GM19099 (cell line): ENCODE data around the gene GHRH.

Experiments
- POLR2A ChIP-seq: IDR thresholded peaks from 3 replicates; pipeline ENCODE4 v1.6.1; 2011; ENCODE audit warnings: low read depth; ENCODE audit not compliant: insufficient read length; ENCODE audit errors: extremely low read depth

GHRH gene

DNA sequence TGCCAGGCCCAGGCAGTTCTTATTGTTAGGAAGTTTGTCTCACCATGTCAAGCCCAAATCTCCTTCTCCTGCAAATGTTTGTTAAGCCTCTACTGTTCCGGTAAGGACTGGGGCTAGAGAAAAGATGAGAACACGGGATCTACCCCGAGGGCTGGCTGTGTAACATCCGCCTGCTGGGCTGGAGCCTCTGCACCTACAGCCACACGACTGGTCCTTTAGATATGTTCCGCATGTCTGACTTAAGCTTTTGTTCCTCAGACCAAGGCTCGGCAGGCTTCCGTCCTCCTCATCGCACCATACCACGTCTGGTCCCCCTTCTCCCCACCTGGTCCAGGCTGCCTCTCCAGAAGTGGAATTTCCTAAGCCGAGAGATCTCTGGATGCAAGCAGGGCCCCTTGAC lies 2.6 kb downstream of the GHRH start:
- no peak for TF ChIP-seq POLR2A

DNA sequence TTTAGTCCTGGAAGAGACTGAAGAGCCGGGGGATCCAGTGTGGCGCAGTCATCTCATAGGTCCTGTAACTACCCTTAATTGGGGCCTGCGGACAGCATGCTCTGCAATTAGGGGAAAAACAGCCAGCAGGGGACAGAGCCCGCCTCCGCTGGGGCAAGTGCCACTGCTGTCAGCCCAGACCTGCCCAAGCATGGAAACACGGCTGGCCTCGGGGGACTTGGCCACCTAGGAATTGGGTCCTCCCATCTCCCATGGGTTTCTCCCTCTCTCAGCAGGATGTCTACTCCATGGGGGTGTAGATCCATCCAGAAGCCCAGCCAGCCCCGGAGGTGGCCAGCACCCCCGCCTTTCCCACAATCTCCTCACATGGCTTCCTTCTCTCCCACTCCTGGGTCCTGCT lies 3.6 kb downstream of the GHRH start:
- no peak for TF ChIP-seq POLR2A

DNA sequence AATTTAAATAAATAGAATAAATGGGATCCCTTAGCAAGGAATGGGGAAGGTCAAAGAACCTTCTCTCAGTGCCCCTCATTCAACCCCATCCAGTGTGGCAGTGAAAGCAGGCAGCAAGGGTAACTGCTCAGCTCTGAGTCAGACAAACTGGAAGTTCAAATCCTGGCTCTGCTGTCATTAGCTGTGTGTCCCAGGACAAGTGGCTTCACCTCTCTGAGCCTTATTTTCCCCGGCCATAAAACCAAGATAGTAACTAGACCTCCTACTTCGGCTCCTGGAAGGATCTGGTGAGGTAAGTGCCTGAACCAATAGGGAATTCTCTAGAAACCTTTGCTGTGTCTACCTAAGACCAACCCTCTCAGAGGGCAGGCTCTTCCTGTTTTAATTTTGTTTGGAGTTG lies 4.1 kb downstream of the GHRH start:
- no peak for TF ChIP-seq POLR2A

DNA sequence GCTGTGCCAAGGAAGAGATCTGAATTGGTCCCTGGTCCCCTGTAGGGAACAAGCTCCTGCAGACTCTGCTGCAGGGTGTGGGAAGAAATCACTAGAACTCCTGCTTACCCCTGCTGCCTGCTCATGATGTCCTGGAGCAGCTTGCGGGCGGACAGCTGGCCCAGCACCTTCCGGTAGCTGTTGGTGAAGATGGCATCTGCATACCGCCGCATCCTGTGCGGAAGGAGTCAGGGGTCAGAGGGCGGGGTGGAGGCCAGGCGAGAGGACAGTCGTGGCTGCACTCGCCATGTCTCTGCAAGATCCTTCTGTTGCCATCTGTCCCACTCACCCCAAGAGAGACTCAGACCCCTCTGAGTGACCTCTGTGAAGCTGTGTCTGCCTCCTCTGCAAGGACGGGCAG lies 5.3 kb downstream of the GHRH start:
- no peak for TF ChIP-seq POLR2A

- no peak for TF ChIP-seq POLR2A
These were observed 7.3 kb downstream of the GHRH start for GRCh38 chr20:37254114-37254878.

GRCh38 chr20:37253087-37253486 lies 8.5 kb downstream of the GHRH start:
- no peak for TF ChIP-seq POLR2A

DNA sequence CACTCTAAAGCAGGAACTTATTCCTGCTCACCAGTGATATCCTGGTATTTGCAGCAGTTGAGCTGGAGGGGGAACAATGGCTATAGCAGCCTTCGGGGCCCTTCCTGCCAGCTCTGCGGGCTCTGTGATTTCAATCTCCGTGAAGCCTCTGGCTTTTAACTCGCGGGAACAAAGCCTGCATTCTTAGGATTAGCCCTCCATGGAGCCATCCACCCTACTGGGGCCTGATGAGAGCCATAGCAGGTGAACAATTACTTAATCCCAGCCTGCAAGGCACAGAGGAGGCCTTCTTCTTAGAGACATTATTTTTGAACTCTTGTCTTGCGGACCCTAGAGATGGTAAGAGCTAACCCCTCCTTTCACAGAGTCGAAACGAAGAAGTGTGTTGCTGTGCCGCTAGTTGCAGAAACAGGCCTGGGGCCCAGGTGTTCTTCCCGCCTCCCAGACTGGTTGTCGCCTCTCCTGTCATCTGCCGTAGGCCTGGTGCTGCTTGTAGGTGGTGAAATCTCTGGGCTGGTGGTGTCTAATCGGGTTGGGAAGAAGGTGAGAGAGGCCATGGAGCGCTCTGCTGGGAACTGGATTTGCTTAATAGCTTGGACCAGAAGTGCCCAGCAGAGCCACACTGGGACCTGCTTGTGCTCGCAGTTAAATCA lies 9.7 kb downstream of the GHRH start:
- no peak for TF ChIP-seq POLR2A

- TF ChIP-seq POLR2A = no peak
These were observed 12.3 kb downstream of the GHRH start for GRCh38 chr20:37249304-37249703.

- TF ChIP-seq POLR2A = no peak
These were observed 14.1 kb downstream of the GHRH start for GRCh38 chr20:37247547-37247946.

DNA sequence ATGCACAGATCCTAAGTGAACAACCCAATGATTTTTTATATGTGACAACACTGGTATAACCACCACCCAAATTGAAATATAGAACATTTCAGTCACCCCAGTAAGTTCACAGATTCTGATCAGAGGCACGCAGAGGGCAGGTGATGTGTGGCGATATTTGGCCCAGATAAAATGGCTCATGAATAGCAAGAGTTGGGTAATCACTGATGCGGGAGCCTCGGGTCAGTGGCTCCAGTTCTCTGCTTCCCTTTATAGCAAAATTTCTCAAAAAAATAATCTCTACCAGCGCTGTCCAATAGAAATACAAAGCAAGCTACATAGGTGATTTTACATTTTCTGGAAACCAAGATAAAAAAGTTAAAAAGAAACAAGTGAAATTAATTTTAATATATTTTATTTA lies 14.9 kb downstream of the GHRH start:
- no peak for TF ChIP-seq POLR2A

DNA sequence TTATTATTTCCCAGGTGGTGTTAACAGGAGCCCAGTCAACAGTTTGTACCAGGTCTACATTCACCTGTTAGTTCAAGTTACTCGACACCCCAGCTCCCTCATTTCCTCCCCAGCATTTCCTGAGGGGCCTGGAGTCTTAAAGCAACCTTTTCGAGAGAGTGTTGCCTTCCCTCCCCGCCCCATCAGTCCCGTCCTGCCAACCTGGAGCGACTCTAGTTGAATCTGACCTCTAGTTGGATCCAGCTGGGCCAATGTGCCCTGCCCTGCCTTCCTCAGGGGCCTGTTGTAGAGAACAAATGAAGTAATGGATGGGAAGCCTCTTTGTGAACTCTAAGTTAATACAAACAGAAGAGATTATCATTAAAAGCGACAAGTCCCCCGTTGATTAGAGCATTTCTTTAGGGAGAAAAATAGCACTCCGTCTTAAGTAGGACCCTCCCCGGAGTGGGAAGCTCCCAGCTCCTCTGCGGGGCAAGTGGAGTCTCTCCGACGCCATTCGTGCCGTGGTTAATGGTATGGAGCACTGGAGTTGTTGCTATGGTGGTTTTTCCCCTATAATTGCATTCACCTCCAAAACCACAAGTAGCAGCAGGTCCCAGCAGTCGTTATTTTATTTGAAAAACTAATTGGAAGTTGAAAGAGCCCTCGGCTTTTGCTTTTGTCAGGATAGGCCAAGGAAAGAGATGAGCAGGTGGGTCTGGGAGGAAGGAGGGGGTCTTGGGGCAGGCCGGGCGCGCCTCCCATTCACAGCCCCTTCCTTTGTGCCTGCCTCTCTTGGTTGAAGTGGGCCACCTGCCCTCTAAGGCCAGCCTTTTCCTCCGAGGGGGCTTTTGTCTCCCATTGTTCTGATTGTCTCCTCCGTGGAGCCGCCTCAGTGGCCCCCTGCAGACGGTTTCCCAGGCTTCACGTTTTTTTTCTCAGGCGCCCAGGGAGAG lies 16.1 kb downstream of the GHRH start:
- TF ChIP-seq POLR2A = no peak

DNA sequence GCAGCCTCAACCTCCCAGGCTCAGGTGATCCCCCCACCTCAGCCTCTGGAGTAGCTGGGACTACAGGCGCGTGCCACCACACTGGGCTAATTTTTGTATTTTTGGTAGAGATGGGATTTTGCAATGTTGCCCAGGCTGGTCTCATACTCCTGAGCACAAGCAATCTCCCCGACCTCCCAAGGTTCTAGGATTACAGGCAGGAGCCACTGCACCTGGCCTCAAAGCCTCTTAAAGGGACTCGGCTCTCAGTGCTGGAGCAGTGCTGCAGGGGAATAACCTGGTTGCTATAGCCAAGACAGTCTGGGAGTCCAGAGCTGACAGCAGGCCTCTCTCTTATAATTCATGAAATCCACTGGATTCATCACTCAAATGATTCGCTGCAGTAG lies 17.0 kb downstream of the GHRH start:
- no peak for TF ChIP-seq POLR2A

DNA sequence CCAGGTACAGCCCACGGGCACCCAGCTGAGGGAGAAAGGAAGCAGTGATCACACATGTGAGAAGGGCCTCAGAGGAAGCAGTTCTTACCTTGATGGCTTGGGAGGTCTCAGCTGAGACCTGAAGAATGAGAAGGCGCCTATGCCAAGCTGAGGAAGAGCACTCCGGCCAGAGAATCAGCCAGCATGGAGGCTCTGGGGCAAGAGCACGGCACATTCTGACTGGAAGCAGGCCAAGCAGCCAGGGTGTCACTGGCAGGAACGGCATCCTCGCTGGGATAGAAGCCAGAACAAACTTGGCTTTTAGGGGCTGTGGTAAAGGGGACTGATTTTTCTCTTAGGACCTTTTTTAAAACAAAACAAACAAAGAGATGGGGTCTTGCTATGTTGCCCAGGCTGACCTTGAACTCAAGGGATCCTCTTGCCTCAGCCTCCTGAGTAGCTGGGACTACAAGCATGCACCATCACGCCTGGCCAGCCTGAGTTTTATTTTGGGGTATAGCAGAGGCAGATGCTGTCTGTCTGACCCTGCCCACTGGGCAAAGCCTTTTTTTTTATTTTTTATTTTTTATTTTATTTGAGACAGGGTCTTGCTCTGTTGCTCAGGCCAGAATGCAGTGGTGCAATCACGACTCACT lies 17.6 kb downstream of the GHRH start:
- TF ChIP-seq POLR2A = no peak

DNA sequence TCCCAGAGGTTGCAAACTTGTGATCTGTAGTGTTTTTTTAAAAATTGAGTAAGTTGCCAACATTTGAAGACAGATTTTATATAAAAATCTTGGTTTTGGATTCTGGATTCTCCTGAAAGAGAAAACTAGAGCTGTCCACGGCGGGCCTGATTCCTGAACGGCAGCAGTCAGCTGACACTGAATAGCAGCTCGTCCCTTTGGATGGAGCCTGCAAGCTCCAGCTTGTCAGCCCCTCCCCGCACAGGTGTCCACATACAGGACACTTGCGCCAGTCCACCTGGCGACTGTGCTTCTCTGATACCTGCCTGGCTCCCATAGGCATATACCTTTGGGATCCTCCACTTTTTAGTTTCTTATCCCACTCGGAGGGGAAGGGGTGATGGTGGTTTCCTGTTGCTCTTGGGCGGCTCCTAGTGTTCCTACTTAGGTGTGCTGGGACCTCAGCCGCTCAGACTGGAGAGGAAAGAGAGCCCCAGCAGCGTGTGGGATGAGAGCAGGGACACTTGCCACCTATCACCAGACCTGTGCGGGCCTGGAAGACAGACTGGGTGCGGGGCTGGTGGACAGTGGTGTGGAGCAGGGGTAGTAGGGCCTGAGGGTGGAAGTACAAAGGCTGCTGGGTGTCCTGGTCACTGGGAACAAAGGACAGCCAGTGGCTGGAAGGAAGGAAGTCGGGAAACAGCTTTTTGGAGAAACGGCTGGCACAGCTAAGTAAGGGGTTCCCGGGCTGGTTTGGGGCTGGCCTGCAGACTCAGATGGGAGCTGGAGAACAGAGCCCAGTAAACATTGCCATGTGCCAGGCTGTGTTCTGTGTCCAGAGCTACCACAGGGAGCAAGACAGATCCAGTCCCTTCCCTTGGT lies 18.3 kb downstream of the GHRH start:
- no peak for TF ChIP-seq POLR2A

DNA sequence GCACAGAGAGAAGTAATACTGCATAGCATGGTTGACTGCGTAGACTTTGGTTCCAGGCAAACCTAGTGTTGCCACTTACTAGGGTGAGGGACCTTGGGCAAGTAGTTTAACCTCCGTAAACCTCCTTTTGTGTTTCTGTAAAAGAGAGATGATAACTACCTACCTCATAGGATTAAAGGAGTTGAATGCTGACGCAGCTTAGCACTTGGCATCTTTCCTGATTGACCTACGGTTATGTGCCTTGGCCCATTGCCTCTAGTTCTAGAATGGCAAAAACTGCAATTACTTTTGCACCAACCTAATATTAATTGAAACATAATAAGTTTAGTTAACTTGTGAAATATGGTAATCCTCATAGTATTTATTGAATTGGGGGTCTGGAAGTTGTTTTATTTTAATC lies 19.1 kb downstream of the GHRH start:
- TF ChIP-seq POLR2A = no peak
